ENCODE results near the gene PRRC2A.

DNA sequence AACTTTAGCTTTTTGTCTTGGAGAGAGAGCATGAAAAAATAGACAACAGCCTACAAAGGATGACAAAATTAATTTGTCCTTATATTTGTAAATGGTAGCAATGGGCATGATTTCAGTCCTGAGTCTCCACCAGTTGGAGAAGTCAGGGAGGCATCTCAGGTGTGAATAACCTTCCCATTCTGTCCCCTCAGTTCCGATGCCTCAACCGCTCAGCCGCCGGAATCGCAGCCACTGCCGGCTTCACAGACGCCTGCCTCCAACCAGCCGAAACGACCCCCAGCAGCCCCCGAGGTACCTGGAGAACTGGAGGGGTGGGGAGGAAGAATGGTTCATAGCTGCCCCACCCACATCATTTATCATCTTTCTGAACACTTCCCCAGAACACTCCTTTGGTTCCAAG, 3.6 kb downstream of the PRRC2A start:
- TF ChIP-seq, protein P1, sequence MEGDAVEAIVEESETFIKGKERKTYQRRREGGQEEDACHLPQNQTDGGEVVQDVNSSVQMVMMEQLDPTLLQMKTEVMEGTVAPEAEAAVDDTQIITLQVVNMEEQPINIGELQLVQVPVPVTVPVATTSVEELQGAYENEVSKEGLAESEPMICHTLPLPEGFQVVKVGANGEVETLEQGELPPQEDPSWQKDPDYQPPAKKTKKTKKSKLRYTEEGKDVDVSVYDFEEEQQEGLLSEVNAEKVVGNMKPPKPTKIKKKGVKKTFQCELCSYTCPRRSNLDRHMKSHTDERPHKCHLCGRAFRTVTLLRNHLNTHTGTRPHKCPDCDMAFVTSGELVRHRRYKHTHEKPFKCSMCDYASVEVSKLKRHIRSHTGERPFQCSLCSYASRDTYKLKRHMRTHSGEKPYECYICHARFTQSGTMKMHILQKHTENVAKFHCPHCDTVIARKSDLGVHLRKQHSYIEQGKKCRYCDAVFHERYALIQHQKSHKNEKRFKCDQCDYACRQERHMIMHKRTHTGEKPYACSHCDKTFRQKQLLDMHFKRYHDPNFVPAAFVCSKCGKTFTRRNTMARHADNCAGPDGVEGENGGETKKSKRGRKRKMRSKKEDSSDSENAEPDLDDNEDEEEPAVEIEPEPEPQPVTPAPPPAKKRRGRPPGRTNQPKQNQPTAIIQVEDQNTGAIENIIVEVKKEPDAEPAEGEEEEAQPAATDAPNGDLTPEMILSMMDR (IDR thresholded peaks at IDR 0.05) = no peak
- TF ChIP-seq POLR2A (IDR thresholded peaks at IDR 0.05) = no peak
